ENCODE measurements around the gene FOXF2. TPM values are rescaled to one million over a fixed set of nuclear protein-coding genes. Genes with fewer than 3 reads are reported as not detected.

Gene FOXF2
- total RNA-seq, 1 donor: not detected

GRCh38 chr6:1438471-1438881 lies 49.1 kb downstream of the FOXF2 start:
- no peak for DNase-seq (ENCODE audit: low read depth in 2 of 3, low spot score in 2 of 3)

DNA sequence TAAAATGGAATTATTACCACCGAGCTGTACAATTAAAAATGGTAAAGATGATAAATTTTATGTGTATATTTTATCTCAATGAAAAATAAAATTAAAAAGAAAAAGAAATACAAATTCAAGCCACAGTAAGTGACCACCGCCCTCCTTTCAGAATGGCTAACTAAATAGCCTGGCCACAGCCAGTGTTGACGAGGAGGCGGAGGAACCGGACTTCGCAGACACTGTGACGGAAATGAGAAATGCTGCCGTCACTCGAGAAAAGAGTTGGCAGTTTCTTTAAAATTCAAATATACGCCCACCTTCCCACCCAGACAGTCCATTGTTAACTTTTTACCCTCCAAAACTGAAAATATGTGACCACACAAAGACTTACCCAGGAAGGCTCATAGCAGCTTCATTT lies 50.0 kb downstream of the FOXF2 start:
- no peak for DNase-seq (ENCODE audit: low read depth in 2 of 3, low spot score in 2 of 3)

DNA sequence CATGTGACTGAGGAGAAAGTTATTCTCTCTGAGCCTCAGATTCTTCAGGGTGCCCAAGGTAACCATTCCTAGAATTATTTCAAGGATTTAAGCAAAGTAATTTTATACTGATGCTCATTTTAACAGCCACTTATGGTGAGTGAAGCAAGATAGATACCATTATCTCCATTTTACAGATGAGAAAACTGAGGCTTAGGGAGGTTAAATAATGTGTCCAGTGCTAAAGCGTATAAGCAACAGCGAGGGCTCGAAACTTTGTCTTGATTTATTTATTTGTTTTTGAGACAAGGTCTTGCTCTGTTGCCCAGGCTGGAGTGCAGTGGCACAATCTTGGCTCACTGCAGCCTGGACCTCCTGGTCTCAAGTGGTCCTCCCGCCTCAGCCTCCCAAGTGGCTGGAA lies 53.6 kb downstream of the FOXF2 start:
- no peak for DNase-seq (ENCODE audit: low read depth in 2 of 3, low spot score in 2 of 3)

Small RNA genes lying within 50 kb of the gene (small RNA-seq; reads per million reads assigned to genes)
- not detected for gene MIR6720

Other genes starting within 250 kb of the FOXF2 start
- not detected for gene FOXQ1, start 77.5 kb upstream of the FOXF2 start, total RNA-seq
- gene FOXC1, start 220.3 kb downstream of the FOXF2 start, total RNA-seq: under 0.01 TPM